Sigmoid colon (tissue), 4 donors: ENCODE results near the gene MEF2B.

Experiments used
- CTCF ChIP-seq, 4 experiments: fragments of 450-650 bp in 3 of 4; fragments of 200-600 bp in 1 of 4; IDR thresholded peaks; one replicate each; pipeline ENCODE4 v1.5.1; 2016 to 2019; ENCODE audit warnings: antibody characterized with exemption in 4 of 4, mild to moderate bottlenecking in 3 of 4, moderate library complexity in 2 of 4
- EP300 ChIP-seq, 4 donors: sonication (generic); formaldehyde crosslinking; IDR thresholded peaks; one replicate each; pipeline ENCODE4 v1.6.1; 2017; ENCODE audit warnings: antibody characterized with exemption in 4 of 4
- POLR2A ChIP-seq, 2 donors: fragments of 450-650 bp; IDR thresholded peaks; one replicate each; pipeline ENCODE4 v1.6.1; 2016; ENCODE audit warnings: antibody characterized with exemption in 2 of 2, mild to moderate bottlenecking in 2 of 2, moderate library complexity in 2 of 2
- POLR2AphosphoS5 ChIP-seq, 4 donors: sonication (generic); formaldehyde crosslinking; IDR thresholded peaks; one replicate each; pipeline ENCODE4 v1.6.1; 2017; ENCODE audit warnings: antibody characterized with exemption in 4 of 4

- TF ChIP-seq EP300 (IDR thresholded peaks at IDR 0.05) (no peak), CTCF (IDR thresholded peaks at IDR 0.05) (no peak), POLR2A (IDR thresholded peaks at IDR 0.05) (no peak), POLR2AphosphoS5 (IDR thresholded peaks at IDR 0.05) (no peak)
These were observed 1.9 kb upstream of the MEF2B start for GRCh38 chr19:19171821-19172532.
